IMR-90 (cell line): ENCODE measurements around the gene UTF1. TPM values are rescaled to one million over a fixed set of nuclear protein-coding genes. Genes with fewer than 3 reads are reported as not detected.

Experiments used
- ATAC-seq: fragments of 200-7000 bp; cut with Tn5 transposase; 2 replicates; pipeline ENCODE4 v1.9.1; 2020; ENCODE audit warnings: low read depth, mild to moderate bottlenecking, moderate library complexity
- BruUV-seq: library from RNA; stranded (reverse); fragments of 400-500 nt; replicated peaks from 2 replicates; lab custom pipeline; 2021; lab: Mats Ljungman, UMichigan
- CTCF ChIA-PET: fragments of 300-600 bp; formaldehyde crosslinking; extraction: SDS; loops from one replicate; lab custom pipeline; 2021; ENCODE audit warnings: antibody characterized with exemption; lab: Yijun Ruan, JAX
- POLR2A ChIA-PET: fragments of 300-600 bp; sonication (Branson Sonifier 250); formaldehyde crosslinking; loops from one replicate; lab custom pipeline; 2022; ENCODE audit warnings: antibody characterized with exemption; ENCODE audit not compliant: unreplicated experiment; lab: Charles Lee
- DNase-seq: peaks from one replicate; pipeline ENCODE4 v3.0.0; 2013
- H2AFZ ChIP-seq: replicated peaks from 2 replicates; pipeline ENCODE3; 2013; ENCODE audit warnings: low read length, mild to moderate bottlenecking; ENCODE audit not compliant: poor library complexity
- H2AK5ac ChIP-seq: 2 replicates; pipeline ENCODE4 v1.6.1; 2013; ENCODE audit warnings: low read depth, low read length, inconsistent platforms
- H2AK9ac ChIP-seq: replicated peaks from 2 replicates; pipeline ENCODE3; 2013; ENCODE audit warnings: mild to moderate bottlenecking, low read depth, low read length, moderate library complexity; ENCODE audit not compliant: poor library complexity
- H2BK120ac ChIP-seq: 2 replicates; pipeline ENCODE4 v1.6.1; 2013; ENCODE audit warnings: low read depth, low read length, inconsistent platforms
- H2BK15ac ChIP-seq: 3 replicates; pipeline ENCODE4 v1.6.1; 2013; ENCODE audit warnings: low read depth, low read length, inconsistent platforms
- H2BK20ac ChIP-seq: 2 replicates; pipeline ENCODE4 v1.6.1; 2013; ENCODE audit warnings: low read depth, mild to moderate bottlenecking, inconsistent platforms, low read length, moderate library complexity
- H2BK5ac ChIP-seq: 2 replicates; pipeline ENCODE4 v1.6.1; 2013; ENCODE audit warnings: mild to moderate bottlenecking, low read depth, low read length, inconsistent platforms; ENCODE audit not compliant: poor library complexity, severe bottlenecking
- H3K14ac ChIP-seq: replicated peaks from 2 replicates; pipeline ENCODE4 v1.6.1; 2013; ENCODE audit warnings: low read depth, low read length, inconsistent platforms
- H3K18ac ChIP-seq: 2 replicates; pipeline ENCODE4 v1.6.1; 2013; ENCODE audit warnings: low read depth, low read length, control low read depth
- H3K23ac ChIP-seq: 2 replicates; pipeline ENCODE4 v1.6.1; 2013; ENCODE audit warnings: low read depth, low read length, inconsistent platforms
- H3K27ac ChIP-seq: 2 replicates; pipeline ENCODE4 v1.5.1; 2013; ENCODE audit warnings: mild to moderate bottlenecking, control low read depth, low read length; ENCODE audit not compliant: insufficient read depth
- H3K27me3 ChIP-seq: 2 replicates; pipeline ENCODE4 v1.6.1; 2013; ENCODE audit warnings: low read length; ENCODE audit not compliant: control insufficient read depth, insufficient read depth
- H3K36me3 ChIP-seq: 2 replicates; pipeline ENCODE4 v1.6.1; 2013; ENCODE audit warnings: low read length, mixed read lengths; ENCODE audit not compliant: control insufficient read depth, insufficient read depth
- H3K4ac ChIP-seq: 2 replicates; pipeline ENCODE4 v1.6.1; 2013; ENCODE audit warnings: low read depth, low read length, inconsistent platforms
- H3K4me1 ChIP-seq: 2 replicates; pipeline ENCODE4 v1.6.1; 2013; ENCODE audit warnings: low read length, mixed read lengths; ENCODE audit not compliant: control insufficient read depth, insufficient read depth
- H3K4me2 ChIP-seq: 2 replicates; pipeline ENCODE4 v1.6.1; 2013; ENCODE audit warnings: low read depth, mild to moderate bottlenecking, control low read depth, low read length, moderate library complexity
- H3K4me3 ChIP-seq: 2 replicates; pipeline ENCODE4 v1.5.1; 2013; ENCODE audit warnings: low read depth, mild to moderate bottlenecking, control low read depth, low read length, moderate library complexity; ENCODE audit not compliant: insufficient read depth
- H3K56ac ChIP-seq: 2 replicates; pipeline ENCODE4 v1.6.1; 2013; ENCODE audit warnings: low read length, inconsistent platforms; ENCODE audit not compliant: insufficient read depth; ENCODE audit errors: extremely low read depth
- H3K79me1 ChIP-seq, 2 experiments: 2 replicates each; pipeline ENCODE4 v1.6.1; 2013; ENCODE audit warnings: low read length in 2 of 2, inconsistent platforms in 1 of 2, low read depth in 1 of 2
- H3K9ac ChIP-seq: 2 replicates; pipeline ENCODE4 v1.6.1; 2013; ENCODE audit warnings: low read depth, low read length, control low read depth
- H3K9me1 ChIP-seq: 2 replicates; pipeline ENCODE4 v1.6.1; 2013; ENCODE audit warnings: low read length, inconsistent platforms; ENCODE audit not compliant: insufficient read depth
- H3K9me3 ChIP-seq: 2 replicates; pipeline ENCODE4 v1.6.1; 2013; ENCODE audit warnings: low read length; ENCODE audit not compliant: control insufficient read depth, insufficient read depth
- H4K20me1 ChIP-seq: 2 replicates; pipeline ENCODE4 v1.6.1; 2013; ENCODE audit warnings: low read length, inconsistent platforms; ENCODE audit not compliant: insufficient read depth
- H4K5ac ChIP-seq: 2 replicates; pipeline ENCODE4 v1.6.1; 2013; ENCODE audit warnings: mild to moderate bottlenecking, low read depth, low read length, control low read depth
- H4K8ac ChIP-seq, 2 experiments: 2 replicates each; pipeline ENCODE4 v1.6.1; 2013; ENCODE audit warnings: low read depth in 2 of 2, low read length in 2 of 2, control low read depth in 1 of 2, inconsistent platforms in 1 of 2
- H4K91ac ChIP-seq: 2 replicates; pipeline ENCODE4 v1.6.1; 2013; ENCODE audit warnings: low read depth, low read length, inconsistent platforms; ENCODE audit not compliant: insufficient read depth
- BHLHE40 ChIP-seq: fragments of 150-350 bp; IDR thresholded peaks from 2 replicates; pipeline ENCODE4 v1.6.1; 2016; ENCODE audit warnings: mild to moderate bottlenecking, low read depth, low read length
- CHD1 ChIP-seq: IDR thresholded peaks from 2 replicates; pipeline ENCODE4 v1.6.1; 2012; ENCODE audit warnings: low read depth, low read length, improper control_type of control experiment
- MXI1 ChIP-seq: IDR thresholded peaks from 2 replicates; pipeline ENCODE4 v1.6.1; 2012; ENCODE audit warnings: low read depth, mild to moderate bottlenecking, low read length, moderate library complexity, borderline replicate concordance
- RCOR1 ChIP-seq: IDR thresholded peaks from 2 replicates; pipeline ENCODE4 v1.6.1; 2012; ENCODE audit warnings: mild to moderate bottlenecking, low read length, improper control_type of control experiment; ENCODE audit not compliant: insufficient replicate concordance
- WGBS, 2 experiments: methylation state at CpG; one replicate each; pipeline versions ENCODE4 v1.1.5 to v1.1.7; 2013; ENCODE audit warnings: missing lambda C conversion rate in 2 of 2; ENCODE audit not compliant: insufficient read length in 1 of 2; ENCODE audit errors: extremely low coverage in 2 of 2; 5-methylcytosine and 5-hydroxymethylcytosine counted together
- dilution Hi-C: fragments of 300-500 bp; cut with HindIII; formaldehyde crosslinking; loops from one replicate; pipeline ENCODE4 v1.14.3; 2018; ENCODE audit warnings: low sequenced_read_pairs; ENCODE audit not compliant: unreplicated experiment
- in situ Hi-C: fragments of 300-500 bp; cut with MboI; formaldehyde crosslinking; loops from 3 replicates; pipeline ENCODE4 v1.14.3; 2019; ENCODE audit warnings: low sequenced_read_pairs, inconsistent platforms, mixed read lengths
- intact Hi-C: fragments of 100-400 bp; cut with micrococcal nuclease; formaldehyde crosslinking; loops from 2 replicates; pipeline ENCODE4 v1.10.0; 2022
- polyA plus RNA-seq, 3 experiments: library from polyadenylated mRNA; depleted of rRNA; stranded (reverse); fragments of >200 nt; gene quantifications; 2 replicates each; pipeline ENCODE4 v1.2.3, GENCODE V29; 2012; ENCODE audit warnings: low replicate concordance in 1 of 3
- total RNA-seq: library from RNA; depleted of rRNA; stranded (reverse); fragments of >200 nt; gene quantifications from 2 replicates; pipeline ENCODE4 v1.2.3, GENCODE V29; 2012

The UTF1 gene
- total and polyA plus RNA-seq, 2 of the 4 experiments (the other 2 are of a cell fraction) = not detected

DNA sequence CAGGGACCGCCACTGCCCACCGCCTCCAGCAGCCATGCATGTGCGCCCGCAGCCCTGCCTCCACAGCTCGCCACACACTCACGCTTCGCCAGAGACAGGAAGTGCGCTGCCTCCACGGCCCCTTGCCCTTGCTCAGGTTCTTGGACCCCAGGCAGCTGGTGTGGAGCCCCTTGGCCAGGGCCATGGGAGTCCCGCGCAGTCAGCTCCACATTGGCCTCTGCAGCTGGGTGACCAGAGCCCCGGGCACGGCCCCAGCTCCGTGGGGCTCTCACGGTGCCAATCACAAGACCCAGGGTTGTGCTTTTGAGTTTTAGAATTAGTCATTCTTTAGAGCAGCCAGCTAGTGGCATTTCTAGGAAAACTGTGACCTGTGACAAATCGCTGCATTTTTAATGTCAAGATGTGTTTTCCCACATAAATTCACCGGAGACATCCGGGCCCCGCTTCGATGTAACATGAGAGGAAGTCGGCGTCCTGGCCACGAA is 4.3 kb upstream of the UTF1 start:
- POLR2A ChIA-PET = no interaction called here
- in situ Hi-C loops = no loop called here
- intact Hi-C loops = no loop called here

More for the DNA sequence above, 4.3 kb upstream of the UTF1 start:
- H2BK5ac ChIP-seq = no peak overlapping the region
- no peak overlapping the region for H2BK15ac ChIP-seq
- no peak overlapping the region for H2BK120ac ChIP-seq
- no peak for DNase-seq
- H3K4ac ChIP-seq = no peak overlapping the region
- no peak overlapping the region for H3K4me2 ChIP-seq
- no peaks in the 10 kb centered on the region for H3K4me1 ChIP-seq
- peak overlapping the region; percentile 61 for H2AFZ ChIP-seq
- H3K4me3 ChIP-seq = no peak overlapping the region
- TF ChIP-seq MXI1 (no peak), BHLHE40 (no peak), CHD1 (no peak), RCOR1 (no peak)
- no peak overlapping the region for H3K23ac ChIP-seq
- peaks cover 31% of the 10 kb centered on the region for H3K27me3 ChIP-seq
- no peak overlapping the region for H2AK5ac ChIP-seq
- no peak overlapping the region for H4K5ac ChIP-seq
- H3K56ac ChIP-seq = no peak overlapping the region
- H3K18ac ChIP-seq = no peak overlapping the region
- no peaks in the 10 kb centered on the region for H3K79me1 ChIP-seq
- no peaks in the 10 kb centered on the region for H3K9me3 ChIP-seq
- H3K27ac ChIP-seq = no peak overlapping the region
- H3K36me3 ChIP-seq = no peaks in the 10 kb centered on the region
- H3K14ac ChIP-seq = no peak overlapping the region
- no peak overlapping the region for H2BK20ac ChIP-seq
- no peak overlapping the region for H3K9ac ChIP-seq
- no peak overlapping the region for H4K8ac ChIP-seq
- WGBS, 2 experiments = 79% methylated on average over 6 of the region's 23 CpGs; no CpG with 5 or more reads in 1 of the 2 experiments
- H4K91ac ChIP-seq = no peak overlapping the region
- no peak for ATAC-seq
- H2AK9ac ChIP-seq = no peak overlapping the region
- CTCF ChIA-PET = no interaction called here
- H4K20me1 ChIP-seq = no peaks in the 10 kb centered on the region
- dilution Hi-C loops = no loop called here
- no peaks in the 10 kb centered on the region for H3K9me1 ChIP-seq
- no TSS peak for BruUV-seq
